Thoracic aorta (tissue), 2 donors: Measurements from ENCODE around the gene FAM120B. TPM values are rescaled to one million over a fixed set of nuclear protein-coding genes. Genes with fewer than 3 reads are reported as not detected.

Source experiments
- ATAC-seq: fragments of 150-250 bp; one replicate; pipeline ENCODE4 v1.8.0; 2017; ENCODE audit warnings: low read depth; ENCODE audit not compliant: insufficient number of reproducible peaks, low FRiP score
- DNase-seq: peaks from one replicate; pipeline ENCODE4 v3.0.0-alpha.2; 2020; ENCODE audit warnings: low spot score
- H3K27ac ChIP-seq, 2 donors: fragments of 200-600 bp; sonication (generic); 1 replicate in 1 of 2; 2 replicates in 1 of 2; pipeline ENCODE4 v1.5.1; 2016; ENCODE audit warnings: mild to moderate bottlenecking in 2 of 2, moderate library complexity in 2 of 2
- H3K27me3 ChIP-seq: fragments of 200-600 bp; sonication (generic); replicated peaks from 2 replicates; pipeline ENCODE4 v1.6.0; 2016; ENCODE audit warnings: mild to moderate bottlenecking; ENCODE audit not compliant: insufficient read depth
- H3K36me3 ChIP-seq: fragments of 200-600 bp; sonication (generic); one replicate; pipeline ENCODE4 v1.5.1; 2016
- H3K4me1 ChIP-seq, 2 donors: fragments of 200-600 bp; sonication (generic); 1 replicate in 1 of 2; 2 replicates in 1 of 2; pipeline versions ENCODE4 v1.5.1 to v1.6.0; 2016; ENCODE audit warnings: low read depth in 2 of 2, mild to moderate bottlenecking in 1 of 2; ENCODE audit not compliant: control insufficient read depth in 1 of 2
- H3K4me3 ChIP-seq: fragments of 200-600 bp; sonication (generic); 2 replicates; pipeline ENCODE4 v1.5.1; 2016; ENCODE audit warnings: mild to moderate bottlenecking
- H3K9me3 ChIP-seq: fragments of 200-600 bp; sonication (generic); 2 replicates; pipeline ENCODE4 v1.5.1; 2016
- CTCF ChIP-seq: fragments of 200-600 bp; sonication (generic); IDR thresholded peaks from one replicate; pipeline ENCODE4 v1.5.1; 2019; ENCODE audit warnings: antibody characterized with exemption
- total RNA-seq, 2 donors: library from RNA; depleted of rRNA; stranded (reverse); fragments of >200 nt; gene quantifications; one replicate each; pipeline versions ENCODE4 v1.1.0 to v1.2.3, GENCODE V29; 2016

Gene FAM120B
- total RNA-seq, 2 donors from 2014 or later, result 21.0 to 24.1 TPM

GRCh38 chr6:170371588-170371987 lies 65.0 kb downstream of the FAM120B start:
- Histone ChIP-seq H3K36me3 (peaks cover 3% of the 10 kb centered on the region), H3K4me1 (no peaks in the 10 kb centered on the region), H3K27ac (no peak overlapping the region), H3K27me3 (no peaks in the 10 kb centered on the region), H3K4me3 (no peak overlapping the region), H3K9me3 (no peaks in the 10 kb centered on the region)
- DNase-seq (no peak), ATAC-seq (no peak)
- no peak for TF ChIP-seq CTCF

DNA sequence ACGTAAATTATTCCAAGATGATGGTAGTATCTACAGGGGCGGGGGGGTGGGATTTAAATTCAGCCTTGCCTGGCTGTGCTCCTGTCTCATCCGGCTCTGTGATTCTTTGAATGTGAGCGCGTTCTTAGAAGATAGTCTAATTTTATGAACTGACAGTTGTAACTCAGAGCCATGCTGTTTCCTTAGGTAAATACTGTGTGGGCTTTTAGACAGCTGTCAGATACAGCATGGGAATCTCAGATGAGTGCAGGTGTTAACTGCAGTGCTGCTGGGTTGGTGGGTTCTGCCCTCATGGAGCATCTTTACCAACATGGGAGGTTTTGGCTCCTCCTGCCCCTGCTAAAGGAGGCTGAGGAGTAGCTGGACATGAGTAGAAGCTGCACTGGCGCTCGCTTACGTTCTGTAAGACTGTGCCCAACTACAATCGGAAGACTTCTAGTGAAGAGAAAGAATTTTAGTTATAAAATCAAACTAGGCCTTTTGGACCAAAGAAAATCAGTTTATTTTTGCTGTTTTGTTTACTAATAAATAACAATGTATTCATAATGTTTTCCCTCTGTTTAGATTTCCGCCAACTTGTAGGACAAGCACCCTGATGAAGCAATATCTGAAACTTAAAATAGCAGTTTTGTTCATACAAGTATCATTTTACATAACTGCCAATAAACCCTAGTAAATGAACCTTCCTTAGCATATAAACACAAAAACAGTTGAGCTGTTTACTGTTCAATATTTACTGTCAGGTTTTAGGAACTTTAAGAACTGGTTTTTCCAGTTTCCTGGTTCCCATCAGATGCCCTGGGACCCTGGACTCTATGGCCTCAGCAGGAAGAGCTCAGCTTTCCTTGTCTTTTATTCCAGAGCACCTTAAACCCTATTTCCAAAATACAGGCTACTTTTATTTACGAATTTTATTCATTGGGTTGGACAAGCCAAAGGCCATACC lies 66.1 kb downstream of the FAM120B start:
- H3K4me3 ChIP-seq, result no peak overlapping the region
- H3K27me3 ChIP-seq, result no peaks in the 10 kb centered on the region
- no peaks in the 10 kb centered on the region for H3K4me1 ChIP-seq
- peaks cover 3% of the 10 kb centered on the region for H3K36me3 ChIP-seq
- no peaks in the 10 kb centered on the region for H3K9me3 ChIP-seq
- no peak for TF ChIP-seq CTCF
- ATAC-seq, result no peak
- DNase-seq, result no peak
- H3K27ac ChIP-seq, result no peak overlapping the region

- no peak for TF ChIP-seq CTCF
- Histone ChIP-seq H3K27ac (no peak overlapping the region), H3K27me3 (no peaks in the 10 kb centered on the region), H3K4me3 (no peak overlapping the region), H3K36me3 (no peaks in the 10 kb centered on the region), H3K4me1 (no peaks in the 10 kb centered on the region), H3K9me3 (no peaks in the 10 kb centered on the region)
- DNase-seq, result no peak
- ATAC-seq, result peak; percentile 27
Measured at GRCh38 chr6:170374571-170375444, 68.2 kb downstream of the FAM120B start.

- DNase-seq (no peak), ATAC-seq (no peak)
- no peak for TF ChIP-seq CTCF
- no peaks in the 10 kb centered on the region for H3K9me3 ChIP-seq
- H3K4me1 ChIP-seq, result no peaks in the 10 kb centered on the region
- no peaks in the 10 kb centered on the region for H3K27me3 ChIP-seq
- no peaks in the 10 kb centered on the region for H3K36me3 ChIP-seq
- H3K4me3 ChIP-seq, result no peak overlapping the region
- H3K27ac ChIP-seq, result no peak overlapping the region
Measured at GRCh38 chr6:170375661-170376060, 69.1 kb downstream of the FAM120B start.
